Hepatocyte (in vitro differentiated cells): ENCODE results near the gene FSD1L. TPM values are rescaled to one million over a fixed set of nuclear protein-coding genes. Genes with fewer than 3 reads are reported as not detected.

Experiments used
- DNase-seq: peaks from one replicate; pipeline ENCODE4 v3.0.0-alpha.2; 2016; ENCODE audit warnings: low spot score
- H2AFZ ChIP-seq: fragments of 200-600 bp; sonication (generic); 2 replicates; pipeline ENCODE4 v1.6.0; 2016; ENCODE audit warnings: antibody characterized with exemption, mild to moderate bottlenecking
- H3K27ac ChIP-seq: fragments of 200-600 bp; sonication (generic); 2 replicates; pipeline ENCODE4 v1.5.1; 2016; ENCODE audit warnings: mild to moderate bottlenecking
- H3K27me3 ChIP-seq: fragments of 200-600 bp; sonication (generic); 2 replicates; pipeline ENCODE4 v1.6.1; 2016
- H3K36me3 ChIP-seq: fragments of 200-600 bp; sonication (generic); replicated peaks from 2 replicates; pipeline ENCODE4 v1.5.1; 2016; ENCODE audit warnings: low read depth; ENCODE audit not compliant: insufficient read depth
- H3K4me1 ChIP-seq: fragments of 200-600 bp; sonication (generic); 2 replicates; pipeline ENCODE4 v1.5.1; 2016; ENCODE audit warnings: mild to moderate bottlenecking, moderate library complexity; ENCODE audit not compliant: insufficient read depth
- H3K4me2 ChIP-seq: fragments of 200-600 bp; sonication (generic); 2 replicates; pipeline ENCODE4 v1.6.0; 2016
- H3K4me3 ChIP-seq: fragments of 200-600 bp; sonication (generic); 2 replicates; pipeline ENCODE4 v1.5.1; 2016; ENCODE audit warnings: mild to moderate bottlenecking
- H3K79me2 ChIP-seq: fragments of 200-600 bp; sonication (generic); 2 replicates; pipeline ENCODE4 v1.6.0; 2017; ENCODE audit warnings: mild to moderate bottlenecking
- H3K9me2 ChIP-seq: fragments of 200-600 bp; sonication (generic); replicated peaks from 2 replicates; pipeline ENCODE4 v1.6.0; 2017; ENCODE audit warnings: mild to moderate bottlenecking; ENCODE audit not compliant: insufficient read depth
- H3K9me3 ChIP-seq: fragments of 200-600 bp; sonication (generic); 2 replicates; pipeline ENCODE4 v1.5.1; 2016; ENCODE audit warnings: low read depth, mild to moderate bottlenecking
- H4K20me1 ChIP-seq: fragments of 200-600 bp; sonication (generic); 2 replicates; pipeline ENCODE4 v1.6.0; 2016; ENCODE audit warnings: mild to moderate bottlenecking; ENCODE audit not compliant: insufficient read depth, poor library complexity, severe bottlenecking
- EZH2 ChIP-seq: fragments of 200-600 bp; sonication (generic); IDR thresholded peaks from 2 replicates; pipeline ENCODE4 v1.6.1; 2016; ENCODE audit warnings: antibody characterized with exemption, mild to moderate bottlenecking, borderline replicate concordance
- EZH2phosphoT487 ChIP-seq: fragments of 200-600 bp; sonication (generic); IDR thresholded peaks from one replicate; pipeline ENCODE4 v1.6.1; 2018; ENCODE audit warnings: antibody characterized with exemption, mild to moderate bottlenecking, low read depth, moderate library complexity; ENCODE audit not compliant: unreplicated experiment, severe bottlenecking
- WGBS: methylation state at CpG from one replicate; pipeline ENCODE4 v1.1.6; 2016; ENCODE audit warnings: low lambda C conversion rate; ENCODE audit errors: missing lambda C conversion rate; 5-methylcytosine and 5-hydroxymethylcytosine counted together
- polyA plus RNA-seq: library from polyadenylated mRNA; unstranded; fragments of >200 nt; fragmentation: Nextera tagmentation; extraction: Ambion mirVana; gene quantifications from 2 replicates; pipeline ENCODE4 v1.2.1, GENCODE V29; 2016
- total RNA-seq: library from RNA; depleted of rRNA; stranded (reverse); fragments of >200 nt; gene quantifications from 2 replicates; pipeline ENCODE4 v1.2.3, GENCODE V29; 2014
- TF ChIP-seq, protein P1 (sequence below): fragments of 200-600 bp; sonication (generic); IDR thresholded peaks from 2 replicates; pipeline ENCODE4 v1.5.1; 2016; ENCODE audit warnings: antibody characterized with exemption, mild to moderate bottlenecking; ENCODE audit not compliant: poor library complexity

The FSD1L gene
- total and polyA plus RNA-seq, 2 experiments from 2014 or later, result 1.1 to 9.3 TPM

DNA sequence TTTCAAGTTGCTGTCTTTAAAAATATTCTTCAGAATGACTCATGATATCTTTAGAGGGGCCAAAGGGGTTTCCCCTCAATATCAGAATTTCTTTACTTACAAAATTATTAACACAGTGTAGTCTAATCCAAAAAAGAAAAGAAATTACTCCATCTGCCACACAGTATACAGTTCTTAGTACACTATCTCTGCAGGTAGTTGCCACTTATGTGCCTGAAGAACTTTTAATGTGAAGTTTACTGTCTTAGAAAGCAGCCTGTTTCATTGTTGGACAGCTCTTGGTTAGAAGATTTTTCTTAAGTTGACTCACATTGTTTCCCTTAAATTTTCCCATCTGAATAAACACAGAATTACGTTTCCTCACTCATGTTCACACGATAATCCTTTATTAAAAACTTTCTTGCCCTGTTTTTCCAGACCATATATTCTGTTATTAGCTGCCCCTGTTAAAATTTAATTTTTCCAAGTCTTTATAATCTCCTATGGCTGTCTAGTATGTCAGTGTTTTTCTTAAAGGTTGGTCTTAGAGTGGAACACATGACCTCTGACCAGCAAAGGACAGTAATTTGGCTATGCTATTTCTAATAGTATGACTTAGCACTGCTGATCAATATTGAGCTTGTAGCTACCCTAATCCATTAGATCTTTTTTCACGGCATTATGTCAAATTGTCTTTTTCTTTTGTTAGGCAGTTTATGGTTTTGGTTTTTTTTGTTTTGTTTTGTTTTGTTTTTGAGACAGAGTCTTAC is 88.3 kb downstream of the FSD1L start:
- 99% methylated on average over 3 of the region's 3 CpGs for WGBS
- Histone ChIP-seq H3K9me3 (no peaks in the 10 kb centered on the region), H3K36me3 (no peaks in the 10 kb centered on the region), H3K4me1 (no peaks in the 10 kb centered on the region), H3K27ac (no peak overlapping the region), H3K9me2 (no peaks in the 10 kb centered on the region), H3K4me3 (no peak overlapping the region), H3K27me3 (no peaks in the 10 kb centered on the region), H2AFZ (no peak overlapping the region), H3K4me2 (no peak overlapping the region), H4K20me1 (no peaks in the 10 kb centered on the region), H3K79me2 (no peaks in the 10 kb centered on the region)
- no peak for DNase-seq
- TF ChIP-seq EZH2 (no peak), EZH2phosphoT487 (no peak)
- TF ChIP-seq, protein P1, sequence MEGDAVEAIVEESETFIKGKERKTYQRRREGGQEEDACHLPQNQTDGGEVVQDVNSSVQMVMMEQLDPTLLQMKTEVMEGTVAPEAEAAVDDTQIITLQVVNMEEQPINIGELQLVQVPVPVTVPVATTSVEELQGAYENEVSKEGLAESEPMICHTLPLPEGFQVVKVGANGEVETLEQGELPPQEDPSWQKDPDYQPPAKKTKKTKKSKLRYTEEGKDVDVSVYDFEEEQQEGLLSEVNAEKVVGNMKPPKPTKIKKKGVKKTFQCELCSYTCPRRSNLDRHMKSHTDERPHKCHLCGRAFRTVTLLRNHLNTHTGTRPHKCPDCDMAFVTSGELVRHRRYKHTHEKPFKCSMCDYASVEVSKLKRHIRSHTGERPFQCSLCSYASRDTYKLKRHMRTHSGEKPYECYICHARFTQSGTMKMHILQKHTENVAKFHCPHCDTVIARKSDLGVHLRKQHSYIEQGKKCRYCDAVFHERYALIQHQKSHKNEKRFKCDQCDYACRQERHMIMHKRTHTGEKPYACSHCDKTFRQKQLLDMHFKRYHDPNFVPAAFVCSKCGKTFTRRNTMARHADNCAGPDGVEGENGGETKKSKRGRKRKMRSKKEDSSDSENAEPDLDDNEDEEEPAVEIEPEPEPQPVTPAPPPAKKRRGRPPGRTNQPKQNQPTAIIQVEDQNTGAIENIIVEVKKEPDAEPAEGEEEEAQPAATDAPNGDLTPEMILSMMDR, result no peak

DNA sequence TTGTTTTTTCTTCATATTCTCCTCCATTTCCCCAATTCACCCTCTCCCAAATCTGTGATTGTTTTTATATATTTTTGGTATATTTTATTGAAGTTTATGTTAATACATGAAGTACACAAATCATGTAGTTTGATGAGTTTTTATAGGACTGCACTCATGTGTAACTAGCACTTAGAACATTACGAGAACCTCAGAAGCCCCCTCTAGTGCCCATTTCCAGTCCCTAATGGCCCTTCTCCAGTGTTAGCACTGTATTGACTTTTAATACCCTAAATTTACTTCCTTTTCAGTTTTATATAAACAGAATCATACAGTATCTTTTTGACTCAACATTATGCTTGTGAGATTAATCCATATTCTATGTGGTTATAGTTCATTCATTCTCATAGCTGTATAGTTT is 91.6 kb downstream of the FSD1L start:
- 100% methylated on average over 1 of the region's 1 CpG for WGBS

DNA sequence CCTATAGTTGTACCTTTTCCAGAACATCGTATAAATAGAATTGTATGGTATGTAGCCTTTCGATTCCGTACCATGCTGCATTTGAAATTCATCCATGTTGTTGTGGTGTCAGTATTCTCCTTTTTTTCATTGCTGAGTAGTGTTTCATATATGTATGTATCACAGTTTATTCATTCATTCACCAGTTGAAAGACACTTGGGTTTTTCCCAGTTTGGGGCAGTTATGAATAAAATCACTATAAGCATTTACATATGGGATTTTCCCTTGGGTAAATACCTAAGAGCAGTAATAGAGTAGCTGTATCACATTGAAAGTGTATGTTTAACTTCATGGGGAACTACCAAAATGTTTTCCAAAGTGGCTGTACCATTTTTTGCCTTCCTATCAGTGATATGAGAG is 94.0 kb downstream of the FSD1L start:
- Histone ChIP-seq H2AFZ (no peak overlapping the region), H3K27me3 (no peaks in the 10 kb centered on the region), H3K9me3 (no peaks in the 10 kb centered on the region), H3K27ac (no peak overlapping the region), H3K79me2 (no peaks in the 10 kb centered on the region), H3K4me2 (no peak overlapping the region), H3K4me3 (no peak overlapping the region), H3K36me3 (no peaks in the 10 kb centered on the region), H3K9me2 (no peaks in the 10 kb centered on the region), H4K20me1 (no peaks in the 10 kb centered on the region), H3K4me1 (no peaks in the 10 kb centered on the region)
- TF ChIP-seq EZH2phosphoT487 (no peak), EZH2 (no peak)
- TF ChIP-seq, protein P1, result no peak
- no peak for DNase-seq
- 94% methylated on average over 3 of the region's 3 CpGs for WGBS

More for the DNA sequence above, 91.6 kb downstream of the FSD1L start:
- Histone ChIP-seq H3K36me3 (no peaks in the 10 kb centered on the region), H3K9me3 (no peaks in the 10 kb centered on the region), H4K20me1 (no peaks in the 10 kb centered on the region), H3K4me2 (no peak overlapping the region), H3K79me2 (no peaks in the 10 kb centered on the region), H3K4me1 (no peaks in the 10 kb centered on the region), H3K4me3 (no peak overlapping the region), H2AFZ (no peak overlapping the region), H3K27ac (no peak overlapping the region), H3K27me3 (no peaks in the 10 kb centered on the region), H3K9me2 (no peaks in the 10 kb centered on the region)
- DNase-seq, result no peak
- TF ChIP-seq EZH2 (no peak), EZH2phosphoT487 (no peak)
- TF ChIP-seq, protein P1, result no peak
